Neural cell (in vitro differentiated cells): ENCODE results near the gene GMDS. TPM values are rescaled to one million over a fixed set of nuclear protein-coding genes. Genes with fewer than 3 reads are reported as not detected.
A peak's percentile ranks its signal among the peaks of the same experiment; 100 is the strongest.

Experiments used
- H2AFZ ChIP-seq: fragments of 200-600, 300-800 bp; sonication (generic), shearing (Covaris generic); 2 replicates; pipeline ENCODE4 v1.6.0; 2014; ENCODE audit warnings: low read depth, mild to moderate bottlenecking, antibody characterized with exemption, low read length, moderate library complexity
- H3F3A ChIP-seq: fragments of 200-600 bp; shearing (Covaris generic); 2 replicates; pipeline ENCODE4 v1.6.1; 2016; ENCODE audit warnings: mild to moderate bottlenecking, moderate library complexity, mixed read lengths, antibody characterized with exemption, low read length; ENCODE audit not compliant: insufficient read depth, poor library complexity, severe bottlenecking
- H3K27ac ChIP-seq: fragments of 200-600, 300-800 bp; sonication (generic), shearing (Covaris generic); 2 replicates; pipeline ENCODE4 v1.5.1; 2014; ENCODE audit warnings: mild to moderate bottlenecking, low read length, moderate library complexity
- H3K27me3 ChIP-seq: fragments of 300-800, 200-600 bp; sonication (generic), shearing (Covaris generic); 2 replicates; pipeline ENCODE4 v1.6.0; 2014; ENCODE audit warnings: mild to moderate bottlenecking, low read depth, low read length, moderate library complexity; ENCODE audit not compliant: insufficient read depth
- H3K36me3 ChIP-seq: fragments of 300-800, 200-600 bp; sonication (generic), shearing (Covaris generic); 2 replicates; pipeline ENCODE4 v1.5.1; 2014; ENCODE audit warnings: mild to moderate bottlenecking, antibody characterized with exemption, low read length, moderate library complexity; ENCODE audit not compliant: insufficient read depth
- H3K4me2 ChIP-seq: fragments of 300-800, 200-600 bp; sonication (generic), shearing (Covaris generic); 2 replicates; pipeline ENCODE4 v1.6.0; 2014; ENCODE audit warnings: mild to moderate bottlenecking, low read length
- H3K4me3 ChIP-seq: fragments of 300-800, 200-600 bp; sonication (generic), shearing (Covaris generic); 2 replicates; pipeline ENCODE4 v1.5.1; 2014; ENCODE audit warnings: mild to moderate bottlenecking, low read length, moderate library complexity
- H3K79me2 ChIP-seq: fragments of 200-600 bp; shearing (Covaris generic); replicated peaks from 2 replicates; pipeline ENCODE4 v1.6.0; 2014; ENCODE audit warnings: mild to moderate bottlenecking, low read length, moderate library complexity; ENCODE audit not compliant: insufficient read depth
- H3K9ac ChIP-seq: fragments of 300-800, 200-600 bp; sonication (generic), shearing (Covaris generic); 2 replicates; pipeline ENCODE4 v1.6.1; 2016; ENCODE audit warnings: mild to moderate bottlenecking, low read length, mixed read lengths
- H3K9me2 ChIP-seq: fragments of 200-600 bp; shearing (Covaris generic); 2 replicates; pipeline ENCODE4 v1.6.1; 2016; ENCODE audit warnings: mild to moderate bottlenecking, low read length, mixed read lengths; ENCODE audit not compliant: insufficient read depth
- H3K9me3 ChIP-seq: fragments of 200-600, 300-800 bp; sonication (generic), shearing (Covaris generic); 2 replicates; pipeline ENCODE4 v1.6.1; 2016; ENCODE audit warnings: mild to moderate bottlenecking, mixed run types, low read length, moderate library complexity, mixed read lengths
- H4K20me1 ChIP-seq: fragments of 200-600 bp; shearing (Covaris generic); 2 replicates; pipeline ENCODE4 v1.6.1; 2016; ENCODE audit warnings: mild to moderate bottlenecking, mixed run types; ENCODE audit not compliant: insufficient read depth
- EP300 ChIP-seq: fragments of 450-650 bp; conservative IDR thresholded peaks from 2 replicates; pipeline ENCODE4 v1.6.1; 2014; ENCODE audit warnings: antibody characterized with exemption, mild to moderate bottlenecking, moderate library complexity; ENCODE audit not compliant: poor library complexity, severe bottlenecking
- EZH2 ChIP-seq: fragments of 200-600, 300-800 bp; shearing (Covaris generic), sonication (generic); IDR thresholded peaks from 2 replicates; pipeline ENCODE4 v1.6.1; 2014; ENCODE audit warnings: antibody characterized with exemption, low read length, borderline replicate concordance, mild to moderate bottlenecking; ENCODE audit not compliant: insufficient read depth, poor library complexity, severe bottlenecking
- MXI1 ChIP-seq: fragments of 450-650 bp; conservative IDR thresholded peaks from 2 replicates; pipeline ENCODE4 v1.6.1; 2014; ENCODE audit warnings: antibody characterized with exemption, mild to moderate bottlenecking; ENCODE audit not compliant: poor library complexity, severe bottlenecking
- POLR2AphosphoS5 ChIP-seq: IDR thresholded peaks from 2 replicates; pipeline ENCODE4 v1.6.1; 2012
- RAD21 ChIP-seq: fragments of 450-650 bp; conservative IDR thresholded peaks from 2 replicates; pipeline ENCODE4 v1.6.1; 2014; ENCODE audit warnings: antibody characterized with exemption, mild to moderate bottlenecking, moderate library complexity
- REST ChIP-seq: IDR thresholded peaks from 2 replicates; pipeline ENCODE4 v1.6.1; 2012; ENCODE audit warnings: borderline replicate concordance
- SMC3 ChIP-seq: fragments of 450-650 bp; conservative IDR thresholded peaks from 2 replicates; pipeline ENCODE4 v1.6.1; 2014; ENCODE audit warnings: antibody characterized with exemption, mild to moderate bottlenecking, moderate library complexity; ENCODE audit not compliant: poor library complexity
- TAF1 ChIP-seq: IDR thresholded peaks from 2 replicates; pipeline ENCODE4 v1.6.1; 2012; ENCODE audit warnings: low read depth
- polyA plus RNA-seq: library from polyadenylated mRNA; depleted of rRNA; stranded (reverse); fragments of >200 nt; gene quantifications from 2 replicates; pipeline ENCODE4 v1.2.3, GENCODE V29; 2014
- TF ChIP-seq, protein P1 (sequence below): fragments of 450-650 bp; IDR thresholded peaks from 2 replicates; pipeline ENCODE4 v1.5.1; 2014; ENCODE audit warnings: antibody characterized with exemption, mild to moderate bottlenecking, moderate library complexity; ENCODE audit not compliant: poor library complexity, severe bottlenecking

GMDS gene
- polyA plus RNA-seq, 1 donor from 2014 or later = 11.4 TPM

DNA sequence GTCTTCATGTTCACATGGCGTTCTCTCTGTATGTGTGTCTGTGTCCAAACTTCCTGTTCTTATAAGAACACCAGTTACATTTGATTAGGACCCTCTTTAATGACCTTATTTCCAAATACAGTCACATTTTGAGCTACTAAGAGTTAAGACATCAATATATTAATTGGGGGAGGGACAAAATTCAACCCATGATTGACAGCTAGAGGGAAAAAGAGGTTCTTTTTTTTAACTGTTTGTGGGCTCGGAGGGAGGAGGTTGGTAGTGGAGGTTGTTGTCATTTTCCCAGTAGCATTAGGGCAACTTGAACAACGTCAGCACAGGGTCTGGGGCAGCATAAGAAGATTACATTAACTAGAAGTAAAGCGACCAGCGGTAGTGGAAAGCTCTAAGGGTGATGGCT lies 2.3 kb upstream of the GMDS start:
- Histone ChIP-seq H3K79me2 (no peaks in the 10 kb centered on the region), H2AFZ (no peak overlapping the region), H3K9me3 (no peaks in the 10 kb centered on the region), H3K4me3 (no peak overlapping the region), H3K36me3 (no peaks in the 10 kb centered on the region), H3K27me3 (no peaks in the 10 kb centered on the region), H3K9ac (no peak overlapping the region), H3K4me2 (no peak overlapping the region), H3F3A (no peaks in the 10 kb centered on the region), H4K20me1 (no peaks in the 10 kb centered on the region), H3K27ac (no peak overlapping the region), H3K9me2 (no peaks in the 10 kb centered on the region)
- TF ChIP-seq POLR2AphosphoS5 (no peak), RAD21 (no peak), EZH2 (no peak), TAF1 (no peak), EP300 (no peak), REST (no peak), SMC3 (no peak), MXI1 (no peak)
- TF ChIP-seq, protein P1, sequence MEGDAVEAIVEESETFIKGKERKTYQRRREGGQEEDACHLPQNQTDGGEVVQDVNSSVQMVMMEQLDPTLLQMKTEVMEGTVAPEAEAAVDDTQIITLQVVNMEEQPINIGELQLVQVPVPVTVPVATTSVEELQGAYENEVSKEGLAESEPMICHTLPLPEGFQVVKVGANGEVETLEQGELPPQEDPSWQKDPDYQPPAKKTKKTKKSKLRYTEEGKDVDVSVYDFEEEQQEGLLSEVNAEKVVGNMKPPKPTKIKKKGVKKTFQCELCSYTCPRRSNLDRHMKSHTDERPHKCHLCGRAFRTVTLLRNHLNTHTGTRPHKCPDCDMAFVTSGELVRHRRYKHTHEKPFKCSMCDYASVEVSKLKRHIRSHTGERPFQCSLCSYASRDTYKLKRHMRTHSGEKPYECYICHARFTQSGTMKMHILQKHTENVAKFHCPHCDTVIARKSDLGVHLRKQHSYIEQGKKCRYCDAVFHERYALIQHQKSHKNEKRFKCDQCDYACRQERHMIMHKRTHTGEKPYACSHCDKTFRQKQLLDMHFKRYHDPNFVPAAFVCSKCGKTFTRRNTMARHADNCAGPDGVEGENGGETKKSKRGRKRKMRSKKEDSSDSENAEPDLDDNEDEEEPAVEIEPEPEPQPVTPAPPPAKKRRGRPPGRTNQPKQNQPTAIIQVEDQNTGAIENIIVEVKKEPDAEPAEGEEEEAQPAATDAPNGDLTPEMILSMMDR = no peak

DNA sequence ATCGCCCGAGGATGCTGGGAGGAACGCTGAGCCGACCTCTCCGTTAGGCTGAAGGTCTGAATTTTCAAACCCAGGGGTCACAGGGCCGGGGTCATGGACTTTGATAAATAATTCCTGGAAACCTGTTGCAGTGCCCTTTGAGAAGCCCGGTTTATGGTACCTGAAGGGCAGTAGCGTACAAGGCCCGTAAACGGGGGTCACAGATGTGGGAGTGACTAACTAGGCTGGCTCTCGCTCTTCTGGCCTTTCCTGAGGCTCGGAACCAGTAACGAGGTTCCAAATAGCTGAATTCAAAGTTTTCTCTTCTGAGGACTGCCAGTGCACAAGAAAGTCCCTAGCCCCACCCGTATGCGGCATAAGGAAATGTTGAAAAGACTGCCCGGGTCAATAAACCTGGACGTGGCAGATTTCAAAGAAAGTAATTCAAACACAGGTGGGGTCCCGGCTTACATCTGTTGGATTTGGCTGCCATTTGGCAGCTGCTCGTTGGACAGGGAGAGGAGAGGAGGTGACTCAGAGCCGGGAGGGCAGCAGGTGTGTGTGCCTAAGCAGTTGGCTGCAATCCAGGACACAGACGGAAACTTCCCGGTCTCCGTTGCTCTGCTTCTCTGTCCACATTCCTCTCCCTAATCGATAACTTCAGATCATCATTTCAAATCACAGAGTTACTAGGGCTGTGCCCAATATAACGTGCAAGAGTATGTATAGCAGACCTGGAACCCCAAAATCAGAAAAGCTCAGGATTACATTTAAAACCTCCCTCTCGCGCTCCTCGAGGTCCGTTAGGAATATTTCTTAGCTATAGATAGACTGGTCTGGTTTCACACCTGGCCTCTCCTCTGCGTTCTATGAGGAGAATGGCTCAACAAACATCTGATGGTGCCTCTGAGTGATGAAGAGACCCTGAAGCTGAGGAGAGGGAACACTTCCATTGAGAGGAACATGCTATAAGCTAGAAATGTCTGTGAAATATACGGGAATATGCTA lies 765 bp upstream of the GMDS start:
- Histone ChIP-seq H3F3A (no peaks in the 10 kb centered on the region), H3K9me2 (no peaks in the 10 kb centered on the region), H3K4me3 (peak overlapping the region; percentile 99), H3K79me2 (no peaks in the 10 kb centered on the region), H3K36me3 (no peaks in the 10 kb centered on the region), H2AFZ (peak overlapping the region; percentile 48), H3K27ac (no peak overlapping the region), H3K27me3 (no peaks in the 10 kb centered on the region), H3K9ac (peak overlapping the region; percentile 65), H4K20me1 (no peaks in the 10 kb centered on the region), H3K4me2 (peak overlapping the region; percentile 12), H3K9me3 (no peaks in the 10 kb centered on the region)
- no peak for TF ChIP-seq EP300
- no peak for TF ChIP-seq POLR2AphosphoS5
- no peak for TF ChIP-seq RAD21
- TF ChIP-seq TAF1 = peak; percentile 3
